IPS-20b (cell line): ENCODE measurements around the gene PM20D1.

Experiments
- H3K27ac ChIP-seq: one replicate; pipeline ENCODE4 v1.5.1; 2013; ENCODE audit warnings: low read length
- H3K27me3 ChIP-seq: 2 replicates; pipeline ENCODE4 v1.6.1; 2013; ENCODE audit warnings: mild to moderate bottlenecking, low read length, inconsistent platforms; ENCODE audit not compliant: insufficient read depth
- H3K36me3 ChIP-seq: 2 replicates; pipeline ENCODE4 v1.6.1; 2013; ENCODE audit warnings: low read depth, mild to moderate bottlenecking, inconsistent platforms, low read length, moderate library complexity; ENCODE audit not compliant: insufficient read depth
- H3K4me1 ChIP-seq: 2 replicates; pipeline ENCODE4 v1.6.1; 2013; ENCODE audit warnings: mild to moderate bottlenecking, control low read depth, inconsistent platforms, low read length, moderate library complexity; ENCODE audit not compliant: insufficient read depth
- H3K4me3 ChIP-seq: 2 replicates; pipeline ENCODE4 v1.5.1; 2013; ENCODE audit warnings: mild to moderate bottlenecking, low read length, inconsistent platforms
- H3K9ac ChIP-seq: 2 replicates; pipeline ENCODE4 v1.6.1; 2013; ENCODE audit warnings: low read depth, mild to moderate bottlenecking, inconsistent platforms, low read length, moderate library complexity
- H3K9me3 ChIP-seq: 2 replicates; pipeline ENCODE4 v1.6.1; 2013; ENCODE audit warnings: mild to moderate bottlenecking, low read depth, low read length, inconsistent platforms; ENCODE audit not compliant: insufficient read depth

The PM20D1 gene

DNA sequence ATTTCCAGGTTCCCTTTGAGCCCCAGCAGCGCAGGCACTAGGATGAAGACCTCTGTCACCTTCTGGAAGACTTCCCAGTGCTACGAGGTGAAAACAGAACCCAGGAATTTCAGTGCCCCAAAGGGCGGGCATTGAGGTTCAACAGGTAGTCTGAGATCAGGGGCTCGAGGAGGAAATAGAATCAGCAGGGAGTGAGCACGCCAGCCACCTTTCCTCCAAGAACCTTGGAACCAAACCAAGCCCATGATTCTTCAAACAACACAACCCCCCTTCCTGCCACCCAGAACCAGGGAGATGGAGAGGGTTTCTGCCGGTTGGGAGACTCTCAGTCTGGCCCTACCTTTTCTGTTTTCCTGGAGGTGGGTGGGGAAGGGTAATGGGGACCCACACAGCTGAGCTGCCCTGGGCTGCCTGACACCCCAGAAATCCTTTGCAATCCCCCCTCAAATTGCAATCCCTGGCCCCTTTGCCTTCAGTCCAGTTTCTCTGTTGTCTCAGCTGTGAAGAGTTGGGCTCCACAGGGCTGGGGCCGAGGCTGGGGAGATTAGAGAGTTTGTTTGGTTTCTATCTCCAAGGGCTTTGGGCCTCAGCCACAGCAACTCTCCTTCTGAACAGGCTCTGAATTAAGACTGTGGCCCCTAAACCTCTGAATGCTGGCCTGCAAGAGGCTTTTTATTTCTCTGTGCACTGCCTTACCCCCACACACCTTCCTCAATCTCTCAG is 48.8 kb downstream of the PM20D1 start:
- Histone ChIP-seq H3K27me3 (no peaks in the 10 kb centered on the region), H3K27ac (no peak overlapping the region), H3K4me3 (no peak overlapping the region), H3K9me3 (no peaks in the 10 kb centered on the region), H3K9ac (no peak overlapping the region), H3K36me3 (peaks cover 38% of the 10 kb centered on the region), H3K4me1 (no peaks in the 10 kb centered on the region; the same call in 1 of the 2 replicates)

- no peaks in the 10 kb centered on the region for H3K27me3 ChIP-seq
- H3K27ac ChIP-seq: no peak overlapping the region
- no peak overlapping the region for H3K4me3 ChIP-seq
- no peak overlapping the region for H3K9ac ChIP-seq
- peaks cover 46% of the 10 kb centered on the region for H3K36me3 ChIP-seq
- H3K9me3 ChIP-seq: no peaks in the 10 kb centered on the region
- H3K4me1 ChIP-seq: no peaks in the 10 kb centered on the region; the same call in 1 of the 2 replicates
Measured at GRCh38 chr1:205800427-205800826, 49.5 kb downstream of the PM20D1 start.

GRCh38 chr1:205798577-205798976 is 51.4 kb downstream of the PM20D1 start:
- Histone ChIP-seq H3K9ac (no peak overlapping the region), H3K36me3 (peaks cover 62% of the 10 kb centered on the region), H3K9me3 (no peaks in the 10 kb centered on the region), H3K4me1 (no peaks in the 10 kb centered on the region), H3K27me3 (no peaks in the 10 kb centered on the region), H3K4me3 (no peak overlapping the region), H3K27ac (no peak overlapping the region)

- no peak overlapping the region for H3K4me3 ChIP-seq
- H3K27me3 ChIP-seq: no peaks in the 10 kb centered on the region
- H3K9me3 ChIP-seq: no peaks in the 10 kb centered on the region
- no peak overlapping the region for H3K9ac ChIP-seq
- no peak overlapping the region for H3K27ac ChIP-seq
- no peaks in the 10 kb centered on the region for H3K4me1 ChIP-seq
- peaks cover 74% of the 10 kb centered on the region for H3K36me3 ChIP-seq
Measured at GRCh38 chr1:205797168-205797567, 52.8 kb downstream of the PM20D1 start.

DNA sequence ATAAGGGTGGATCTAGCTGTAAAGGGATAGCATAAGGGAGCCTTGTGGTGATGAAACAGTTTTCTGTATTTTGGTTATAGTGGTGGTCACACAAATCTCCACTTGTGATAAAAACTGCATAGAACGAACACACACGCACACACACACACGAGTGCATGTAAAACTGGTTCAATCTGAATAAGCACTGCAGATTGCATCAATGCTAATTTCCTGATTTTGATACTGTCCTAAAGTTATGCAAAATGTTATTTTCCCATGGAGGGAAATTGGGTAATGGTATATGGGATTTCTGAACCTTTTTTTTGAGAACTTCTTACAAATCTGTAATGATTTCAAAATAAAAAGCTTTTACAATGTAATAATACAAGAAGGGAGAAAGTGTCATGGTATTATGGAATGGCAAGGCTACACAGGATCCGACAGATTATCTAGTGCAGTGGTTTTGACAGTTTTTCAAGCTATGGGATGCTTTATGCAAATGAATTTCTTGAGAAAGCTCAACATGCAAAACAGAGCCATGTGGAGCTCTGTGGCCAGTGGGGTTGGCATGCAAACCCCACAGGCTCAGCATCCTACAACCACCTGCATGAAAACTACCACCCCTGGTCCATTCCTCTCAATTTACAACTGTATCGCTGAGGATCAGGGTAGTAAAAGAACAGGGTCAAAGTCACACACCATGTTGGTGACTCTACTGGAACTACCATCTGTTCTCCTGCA is 55.8 kb downstream of the PM20D1 start:
- H3K27ac ChIP-seq: no peak overlapping the region
- H3K9me3 ChIP-seq: no peaks in the 10 kb centered on the region
- no peaks in the 10 kb centered on the region for H3K27me3 ChIP-seq
- H3K4me3 ChIP-seq: no peak overlapping the region
- no peak overlapping the region for H3K9ac ChIP-seq
- no peaks in the 10 kb centered on the region for H3K4me1 ChIP-seq
- H3K36me3 ChIP-seq: peaks cover 87% of the 10 kb centered on the region

DNA sequence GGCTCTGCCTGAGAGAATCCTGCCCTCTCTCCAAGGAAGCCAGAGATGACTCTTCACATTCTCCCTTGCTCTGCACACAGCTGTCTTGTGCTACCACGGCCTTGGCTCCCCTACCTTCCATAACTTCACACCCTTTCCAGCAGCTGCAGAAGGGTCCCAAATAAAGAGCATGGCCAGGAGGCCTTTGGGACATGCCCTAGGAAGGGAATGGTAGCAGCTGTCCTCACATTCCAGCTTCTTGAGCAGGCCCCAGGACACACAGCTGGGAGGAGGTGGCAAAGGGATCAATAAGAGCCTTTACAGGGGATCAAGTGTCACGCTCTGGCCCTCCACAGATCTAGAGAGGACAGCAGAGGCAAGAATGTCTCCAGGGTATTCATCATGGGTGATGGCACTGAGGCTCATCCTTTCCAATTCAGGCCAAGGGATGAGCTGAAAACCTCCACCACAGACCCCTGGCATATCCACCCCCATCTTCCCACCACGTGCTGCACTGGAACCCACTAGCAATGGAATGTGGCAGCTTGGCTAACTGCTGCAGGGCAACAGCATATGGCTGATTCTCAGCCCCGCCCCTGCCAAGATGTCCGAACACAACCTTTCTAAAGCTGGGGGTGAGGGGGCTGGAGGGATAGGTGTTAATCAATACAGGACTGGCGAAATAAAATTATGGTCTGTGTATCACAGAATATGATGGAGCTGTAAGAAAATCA is 56.8 kb downstream of the PM20D1 start:
- no peaks in the 10 kb centered on the region for H3K9me3 ChIP-seq
- no peak overlapping the region for H3K27ac ChIP-seq
- H3K9ac ChIP-seq: no peak overlapping the region
- no peaks in the 10 kb centered on the region for H3K4me1 ChIP-seq
- H3K4me3 ChIP-seq: no peak overlapping the region
- H3K27me3 ChIP-seq: no peaks in the 10 kb centered on the region
- peaks cover 77% of the 10 kb centered on the region for H3K36me3 ChIP-seq

DNA sequence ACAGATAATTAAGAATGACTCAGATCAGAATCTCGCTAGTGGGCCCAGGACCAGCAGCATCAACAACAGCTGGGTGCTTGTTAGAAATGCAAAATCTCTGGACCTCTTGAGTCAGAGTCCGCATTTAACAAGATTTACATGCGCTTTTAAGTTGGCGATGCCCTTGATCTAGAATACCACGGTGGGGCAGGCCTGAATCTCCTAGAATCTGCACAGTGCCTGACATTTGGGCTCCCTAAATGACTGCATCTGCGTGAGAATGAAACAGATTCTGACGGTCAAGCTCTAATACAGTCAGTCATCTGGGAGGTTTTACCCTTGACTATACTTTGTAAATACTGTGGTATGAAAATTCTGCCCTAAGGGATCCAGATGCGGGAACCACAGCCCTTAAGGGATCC is 57.5 kb downstream of the PM20D1 start:
- no peak overlapping the region for H3K9ac ChIP-seq
- peaks cover 72% of the 10 kb centered on the region for H3K36me3 ChIP-seq
- H3K9me3 ChIP-seq: no peaks in the 10 kb centered on the region
- no peak overlapping the region for H3K27ac ChIP-seq
- H3K4me3 ChIP-seq: no peak overlapping the region
- H3K27me3 ChIP-seq: no peaks in the 10 kb centered on the region
- H3K4me1 ChIP-seq: no peaks in the 10 kb centered on the region

DNA sequence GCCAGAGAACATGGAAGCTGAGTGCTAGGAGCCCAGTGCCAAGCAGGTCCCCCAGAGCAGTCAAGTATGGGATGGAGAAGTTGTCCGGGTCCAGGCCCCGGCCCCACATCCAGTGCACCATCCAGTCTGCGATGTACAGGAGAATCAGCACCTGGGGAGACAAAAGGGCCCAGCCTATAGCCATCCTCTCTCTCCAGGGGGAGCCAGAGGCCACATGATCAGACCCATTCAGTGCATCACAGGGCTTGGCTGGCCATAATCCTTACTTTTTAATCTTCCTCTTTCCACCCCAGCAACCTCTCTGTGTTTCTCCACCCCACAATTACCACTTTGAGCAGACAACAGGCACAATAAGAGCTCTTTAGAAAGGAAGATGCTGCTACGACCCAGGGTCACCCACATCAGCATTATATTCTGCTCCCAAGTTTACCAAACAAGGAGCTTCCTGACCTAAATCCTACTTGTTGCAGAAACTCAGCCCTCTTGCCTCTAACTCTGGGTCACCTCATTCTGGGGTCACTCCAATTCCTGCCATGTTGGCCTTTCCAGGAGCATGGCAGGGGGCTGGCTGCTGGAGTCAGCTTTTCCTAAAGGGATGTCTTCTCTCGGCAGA is 58.3 kb downstream of the PM20D1 start:
- H3K27me3 ChIP-seq: no peaks in the 10 kb centered on the region
- H3K27ac ChIP-seq: no peak overlapping the region
- peaks cover 64% of the 10 kb centered on the region for H3K36me3 ChIP-seq

DNA sequence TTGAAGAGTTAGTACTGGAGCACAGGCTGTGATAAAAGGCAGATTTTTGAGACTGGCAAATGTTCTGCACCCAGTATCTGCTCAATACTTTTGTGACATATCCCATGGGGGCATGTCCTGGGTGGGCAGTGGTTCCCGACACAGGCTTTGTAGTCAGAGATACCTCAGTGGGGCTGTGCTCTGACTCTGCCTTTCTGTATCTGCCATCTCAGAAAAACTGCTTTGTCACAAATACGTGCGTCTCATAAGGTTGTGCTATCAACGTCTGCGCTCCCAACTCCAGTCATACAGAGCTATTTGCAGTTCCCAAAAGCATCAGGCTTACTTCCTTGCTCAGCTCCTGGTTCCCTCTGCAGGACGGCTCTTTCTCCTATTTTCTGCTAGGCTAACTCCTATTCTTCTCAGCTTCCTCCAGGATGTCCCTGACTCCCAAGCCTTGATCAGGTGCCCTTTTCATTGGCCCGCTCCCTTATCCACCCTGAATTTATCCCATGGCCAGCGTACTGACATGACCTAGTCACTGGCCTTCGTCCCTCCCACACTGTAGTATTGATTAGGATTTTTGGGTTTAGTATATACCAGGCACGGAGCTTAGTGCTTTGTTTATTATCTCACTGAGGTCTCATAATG is 62.5 kb downstream of the PM20D1 start:
- Histone ChIP-seq H3K9me3 (no peaks in the 10 kb centered on the region), H3K9ac (no peak overlapping the region), H3K27me3 (no peaks in the 10 kb centered on the region), H3K27ac (no peak overlapping the region), H3K4me3 (no peak overlapping the region), H3K4me1 (no peaks in the 10 kb centered on the region), H3K36me3 (peaks cover 25% of the 10 kb centered on the region)

More for the DNA sequence above, 58.3 kb downstream of the PM20D1 start:
- Histone ChIP-seq H3K4me3 (no peak overlapping the region), H3K9ac (no peak overlapping the region), H3K4me1 (no peaks in the 10 kb centered on the region), H3K9me3 (no peaks in the 10 kb centered on the region)

DNA sequence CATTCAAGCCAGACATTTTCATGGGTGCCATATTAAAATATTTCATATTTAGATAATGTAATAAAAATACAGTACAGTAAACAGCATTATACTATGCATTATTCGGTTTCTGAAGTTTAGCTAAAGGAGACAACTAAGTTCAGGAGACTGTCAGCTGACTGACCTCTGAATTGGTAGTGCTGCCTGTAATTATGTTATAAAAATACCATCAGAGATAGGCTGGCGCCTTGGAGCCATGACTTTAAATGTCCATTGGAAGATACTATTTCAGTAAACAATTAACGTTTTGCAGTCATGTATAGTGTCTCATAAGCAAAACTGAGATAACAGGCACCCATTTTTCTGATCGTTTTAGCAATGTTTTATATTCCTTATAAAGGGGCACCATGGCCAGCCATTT is 63.3 kb downstream of the PM20D1 start:
- no peaks in the 10 kb centered on the region for H3K9me3 ChIP-seq
- no peak overlapping the region for H3K27ac ChIP-seq
- no peaks in the 10 kb centered on the region for H3K4me1 ChIP-seq
- H3K9ac ChIP-seq: no peak overlapping the region
- H3K4me3 ChIP-seq: no peak overlapping the region
- H3K36me3 ChIP-seq: peaks cover 20% of the 10 kb centered on the region
- no peaks in the 10 kb centered on the region for H3K27me3 ChIP-seq

DNA sequence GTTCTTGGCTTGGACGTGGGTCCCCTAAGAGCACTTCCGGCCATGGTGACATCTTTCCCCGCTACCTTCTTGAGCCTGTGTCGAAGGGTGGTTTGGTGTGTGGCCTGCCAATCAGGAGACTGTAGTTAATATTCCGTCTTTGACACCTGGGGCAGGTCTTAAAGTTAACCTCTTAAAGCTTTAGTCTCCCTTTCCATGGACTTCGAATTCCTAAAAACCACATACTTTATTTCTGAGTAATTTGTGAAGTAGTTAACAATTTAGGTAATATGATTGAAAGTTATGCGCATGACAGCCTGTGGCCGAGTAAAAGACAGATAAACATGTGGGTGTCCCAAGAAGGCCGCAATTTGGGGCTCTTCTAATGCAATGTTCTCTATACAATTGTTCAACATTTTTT is 64.5 kb downstream of the PM20D1 start:
- no peak overlapping the region for H3K27ac ChIP-seq

More for the DNA sequence above, 64.5 kb downstream of the PM20D1 start:
- H3K27me3 ChIP-seq: no peaks in the 10 kb centered on the region
- H3K9ac ChIP-seq: no peak overlapping the region
- no peak overlapping the region for H3K4me3 ChIP-seq
- no peaks in the 10 kb centered on the region for H3K4me1 ChIP-seq
- peaks cover 10% of the 10 kb centered on the region; the same call in 1 of the 2 replicates for H3K36me3 ChIP-seq
- H3K9me3 ChIP-seq: no peaks in the 10 kb centered on the region
